GM12875 (cell line): ENCODE measurements around the gene TCF7L2.

ENCODE experiments used
- H3K4me3 ChIP-seq: one replicate; pipeline ENCODE4 v1.5.1; 2011; ENCODE audit warnings: low read depth, low read length, control low read depth
- TF ChIP-seq, protein P1 (sequence below): IDR thresholded peaks from 2 replicates; pipeline ENCODE4 v1.5.1; 2011; ENCODE audit warnings: low read depth, mild to moderate bottlenecking, control low read depth, inconsistent platforms, low read length, moderate library complexity, borderline replicate concordance; ENCODE audit not compliant: insufficient read depth

Gene TCF7L2

DNA sequence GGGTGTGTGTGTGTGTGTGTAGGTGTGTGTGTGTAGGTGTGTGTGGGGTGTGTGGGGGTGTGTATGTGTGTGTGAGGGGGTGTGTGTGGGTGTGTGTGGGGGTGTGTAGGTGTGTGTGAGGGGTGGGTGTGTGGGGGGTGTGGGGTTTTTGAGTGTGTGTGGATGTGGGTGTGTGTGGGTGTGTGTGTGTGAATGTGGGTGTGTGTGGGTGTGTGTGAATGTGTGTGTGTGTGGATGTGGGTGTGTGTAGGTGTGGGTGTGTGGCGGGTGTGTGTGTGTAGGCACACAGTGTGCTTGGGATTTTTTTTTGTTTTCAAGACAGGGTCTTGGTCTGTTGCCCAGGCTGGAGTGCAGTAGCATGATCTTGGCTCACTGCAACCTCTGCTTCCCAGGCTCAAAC lies 36.8 kb upstream of the TCF7L2 start:
- TF ChIP-seq, protein P1, sequence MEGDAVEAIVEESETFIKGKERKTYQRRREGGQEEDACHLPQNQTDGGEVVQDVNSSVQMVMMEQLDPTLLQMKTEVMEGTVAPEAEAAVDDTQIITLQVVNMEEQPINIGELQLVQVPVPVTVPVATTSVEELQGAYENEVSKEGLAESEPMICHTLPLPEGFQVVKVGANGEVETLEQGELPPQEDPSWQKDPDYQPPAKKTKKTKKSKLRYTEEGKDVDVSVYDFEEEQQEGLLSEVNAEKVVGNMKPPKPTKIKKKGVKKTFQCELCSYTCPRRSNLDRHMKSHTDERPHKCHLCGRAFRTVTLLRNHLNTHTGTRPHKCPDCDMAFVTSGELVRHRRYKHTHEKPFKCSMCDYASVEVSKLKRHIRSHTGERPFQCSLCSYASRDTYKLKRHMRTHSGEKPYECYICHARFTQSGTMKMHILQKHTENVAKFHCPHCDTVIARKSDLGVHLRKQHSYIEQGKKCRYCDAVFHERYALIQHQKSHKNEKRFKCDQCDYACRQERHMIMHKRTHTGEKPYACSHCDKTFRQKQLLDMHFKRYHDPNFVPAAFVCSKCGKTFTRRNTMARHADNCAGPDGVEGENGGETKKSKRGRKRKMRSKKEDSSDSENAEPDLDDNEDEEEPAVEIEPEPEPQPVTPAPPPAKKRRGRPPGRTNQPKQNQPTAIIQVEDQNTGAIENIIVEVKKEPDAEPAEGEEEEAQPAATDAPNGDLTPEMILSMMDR, result no peak
- no peak overlapping the region for H3K4me3 ChIP-seq

DNA sequence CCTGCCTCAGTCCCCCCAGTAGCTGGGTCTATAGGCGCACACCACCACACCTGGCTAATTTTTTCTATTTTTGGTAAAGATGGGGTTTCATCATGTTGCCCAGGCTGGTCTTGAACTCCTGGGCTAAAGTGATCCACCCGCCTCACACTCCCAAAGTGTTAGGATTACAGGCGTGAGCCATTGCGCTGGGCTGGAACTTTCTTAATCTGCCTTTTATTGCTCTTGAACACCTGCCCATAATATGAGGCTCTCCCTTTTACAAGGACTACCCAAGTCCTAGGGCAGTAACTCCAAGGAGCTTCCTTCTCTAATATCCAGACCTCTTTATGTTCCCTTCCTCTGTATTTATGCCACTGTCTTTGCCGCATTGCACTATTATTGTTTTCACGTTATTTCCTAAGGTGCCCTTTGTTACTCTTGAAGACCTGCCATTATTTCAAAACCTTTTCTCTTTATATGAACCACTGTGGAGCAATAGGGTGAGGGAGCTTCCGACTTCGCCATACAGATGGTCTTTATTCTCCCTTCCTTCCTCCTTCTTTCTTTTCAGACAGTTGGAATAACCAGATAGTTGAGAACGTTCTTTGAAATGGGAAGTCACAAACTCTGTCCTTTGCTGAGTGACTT lies 36.3 kb upstream of the TCF7L2 start:
- TF ChIP-seq, protein P1, result no peak
- no peak overlapping the region for H3K4me3 ChIP-seq

DNA sequence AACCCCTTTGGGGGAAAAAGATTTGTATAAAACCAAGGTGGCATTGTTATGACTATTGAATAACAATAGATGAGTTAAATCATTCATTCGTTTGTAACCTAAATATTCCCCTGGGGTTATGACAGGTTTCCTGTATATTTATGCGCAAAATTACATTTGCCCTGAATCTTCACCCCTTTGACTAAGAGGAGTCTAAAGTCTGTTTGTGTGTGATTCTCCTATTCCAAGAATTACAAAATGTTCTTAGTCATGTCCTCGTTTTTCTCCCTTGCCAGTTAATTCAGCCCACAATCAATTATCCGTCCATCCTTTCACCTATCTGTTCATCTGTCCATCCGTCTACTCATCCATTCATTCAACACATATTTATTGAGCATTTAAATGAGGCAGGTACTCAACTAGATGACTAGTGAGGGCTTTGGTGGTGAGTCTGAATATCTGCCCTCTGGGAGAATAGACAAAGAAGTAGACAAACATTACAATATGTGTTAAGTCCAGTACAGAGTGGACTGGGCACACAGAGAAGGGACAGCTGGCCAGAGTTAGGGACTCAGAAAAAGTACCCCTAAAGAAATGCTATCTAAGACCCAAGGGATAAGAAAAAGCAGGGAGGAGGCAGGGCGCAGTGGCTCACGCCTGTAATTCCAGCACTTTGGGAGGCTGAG lies 35.6 kb upstream of the TCF7L2 start:
- no peak overlapping the region for H3K4me3 ChIP-seq
- TF ChIP-seq, protein P1, result no peak

DNA sequence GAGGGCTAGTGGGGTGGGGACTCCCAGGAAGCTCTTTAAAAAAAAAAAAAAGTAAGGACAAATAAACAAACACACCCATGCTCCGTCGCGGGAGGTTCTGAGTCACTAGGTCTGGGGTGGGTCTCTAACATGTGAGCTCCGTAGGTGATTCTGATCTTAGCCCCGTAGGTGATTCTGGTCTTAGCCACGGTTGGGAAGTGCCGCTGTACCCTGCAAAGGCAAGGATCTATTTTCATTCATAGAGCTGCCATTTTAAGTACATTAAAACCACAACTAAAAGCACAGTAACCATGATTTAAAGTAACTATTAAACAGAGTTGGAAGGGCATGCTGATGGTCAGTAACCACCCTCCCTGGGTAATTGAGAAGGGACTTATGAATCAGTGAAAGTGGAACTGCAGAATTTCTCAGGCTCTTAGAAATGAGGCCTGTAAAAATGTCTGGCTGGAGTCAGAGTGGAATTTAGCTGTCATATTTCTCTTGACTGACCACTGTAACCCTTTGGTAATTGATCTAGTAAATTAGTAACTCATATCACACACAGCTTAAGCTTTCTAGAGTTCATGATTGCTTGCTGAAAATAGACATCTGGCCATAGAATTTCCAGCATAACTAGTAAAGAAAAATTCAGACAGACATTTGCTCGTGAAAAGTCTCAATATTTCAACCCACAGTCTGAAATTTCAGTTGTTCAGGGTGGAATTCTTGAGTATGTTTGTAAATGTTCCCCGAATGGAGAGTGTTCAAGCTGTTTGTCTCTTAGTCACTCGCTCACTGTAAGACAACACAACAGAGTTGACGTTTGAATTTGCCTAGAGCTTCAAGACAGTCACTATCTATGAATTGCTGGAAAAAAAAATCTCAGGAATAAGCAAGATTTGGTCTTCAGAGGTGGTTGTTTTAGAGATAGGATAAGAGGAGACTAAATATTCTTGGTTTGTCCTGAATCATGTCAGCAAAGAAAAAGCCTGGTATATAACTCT lies 34.2 kb upstream of the TCF7L2 start:
- TF ChIP-seq, protein P1, result no peak
- H3K4me3 ChIP-seq, result no peak overlapping the region

DNA sequence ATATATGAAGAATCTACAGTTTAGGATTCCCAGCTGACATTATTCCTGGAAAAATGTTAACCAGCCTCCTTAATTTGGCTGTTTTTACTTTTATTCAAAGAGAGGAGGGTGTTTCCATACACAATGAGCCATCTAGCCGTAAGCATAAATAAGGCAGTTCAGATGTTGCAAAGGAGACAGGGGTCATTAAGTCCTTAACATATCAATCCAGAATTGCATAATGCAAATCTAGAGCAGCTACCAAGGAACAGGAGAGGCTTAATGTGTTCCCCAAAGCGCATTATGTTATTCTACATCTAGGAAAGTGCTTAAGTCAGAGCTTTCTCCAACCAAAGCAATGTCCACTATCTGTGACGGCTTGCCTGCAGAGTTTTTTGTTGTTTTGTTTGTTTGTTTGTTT lies 32.4 kb upstream of the TCF7L2 start:
- no peak overlapping the region for H3K4me3 ChIP-seq
- TF ChIP-seq, protein P1, result no peak

DNA sequence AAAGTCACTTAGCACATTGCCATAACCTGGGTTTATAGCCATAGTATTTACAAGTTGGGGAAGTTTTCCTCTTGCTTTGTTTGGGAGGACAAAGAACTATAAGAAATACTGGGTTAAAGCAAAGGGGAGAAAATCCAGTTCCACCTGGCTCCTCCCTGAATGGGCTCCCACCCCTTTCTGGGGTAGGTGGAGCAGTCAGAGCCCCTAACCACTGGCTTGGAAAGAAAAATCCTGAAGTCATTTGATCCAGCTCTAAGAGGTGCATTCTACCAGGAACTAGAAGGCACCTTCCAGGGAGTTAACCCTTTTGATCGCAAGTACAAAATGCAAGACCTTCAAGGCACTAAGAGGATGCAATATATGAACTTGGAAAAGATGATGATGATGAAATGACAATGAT lies 31.3 kb upstream of the TCF7L2 start:
- no peak overlapping the region for H3K4me3 ChIP-seq
- TF ChIP-seq, protein P1, result no peak
